ENCODE measurements around the gene SLC6A3. TPM values are rescaled to one million over a fixed set of nuclear protein-coding genes. Genes with fewer than 3 reads are reported as not detected.
A peak's percentile ranks its signal among the peaks of the same experiment; 100 is the strongest.

Gene SLC6A3
- total RNA-seq, 1 experiment from 2014 or later: 0.74 TPM

- POLR2A ChIA-PET: no interaction called here
- no peaks in the 10 kb centered on the region; the same call in 1 of the 2 replicates for H3K27me3 Mint-ChIP-seq (ENCODE audit: low read depth)
- no peaks in the 10 kb centered on the region for H3K9me3 Mint-ChIP-seq
- CTCF ChIA-PET: interaction anchor here (0.7 to 1.4 kb wide), 2 partner anchors 25 to 239 kb away, joined by 3 to 6 read pairs; no protein-coding TSS in a partner anchor
- no peak for ATAC-seq
- no peaks in the 10 kb centered on the region for H3K4me1 Mint-ChIP-seq
- H3K4me3 Mint-ChIP-seq: no peak overlapping the region
- TF ChIP-seq NFATC4 (CRISPR knock-in tag; IDR thresholded peaks at IDR 0.05) (no peak), JAZF1 (CRISPR knock-in tag; IDR thresholded peaks at IDR 0.05) (no peak), PRDM15 (CRISPR knock-in tag; IDR thresholded peaks at IDR 0.05) (no peak), ELF4 (CRISPR knock-in tag; IDR thresholded peaks at IDR 0.05; ENCODE audit: low read depth) (no peak), ATF2 (CRISPR knock-in tag; IDR thresholded peaks at IDR 0.05; ENCODE audit: borderline replicate concordance, low read depth) (no peak), TCF7 (CRISPR knock-in tag; IDR thresholded peaks at IDR 0.05; ENCODE audit: low read depth) (no peak), GRHL2 (CRISPR knock-in tag; IDR thresholded peaks at IDR 0.05; ENCODE audit: insufficient replicate concordance, severe bottlenecking) (no peak), ZSCAN18 (CRISPR knock-in tag; IDR thresholded peaks at IDR 0.05) (no peak)
- peak; percentile 10 for DNase-seq (ENCODE audit: low spot score)
- H3K36me3 Mint-ChIP-seq: no peaks in the 10 kb centered on the region
- no peak overlapping the region for H3K27ac Mint-ChIP-seq
These were observed 39.4 kb downstream of the SLC6A3 start for GRCh38 chr5:1405539-1406530.

- POLR2A ChIA-PET: no interaction called here
- Mint-ChIP-seq H3K9me3 (no peaks in the 10 kb centered on the region), H3K4me1 (no peaks in the 10 kb centered on the region), H3K4me3 (no peak overlapping the region), H3K36me3 (no peaks in the 10 kb centered on the region), H3K27ac (no peak overlapping the region), H3K27me3 (ENCODE audit: low read depth) (no peaks in the 10 kb centered on the region; the same call in 1 of the 2 replicates)
- CTCF ChIA-PET: interaction anchor here (0.7 to 1.4 kb wide), 2 partner anchors 25 to 240 kb away, joined by 3 to 6 read pairs; no protein-coding TSS in a partner anchor
- ATAC-seq (no peak), DNase-seq (ENCODE audit: low spot score) (peak; percentile 7)
- TF ChIP-seq ZNF263 (CRISPR knock-in tag; IDR thresholded peaks at IDR 0.05; ENCODE audit: low read depth) (no peak), STAT6 (CRISPR knock-in tag; conservative IDR thresholded peaks at IDR 0.05; ENCODE audit: low read depth) (no peak), RELA (CRISPR knock-in tag; IDR thresholded peaks at IDR 0.05; ENCODE audit: borderline replicate concordance) (no peak), CBFB (CRISPR knock-in tag; IDR thresholded peaks at IDR 0.05; ENCODE audit: low read depth) (no peak), TCF7 (CRISPR knock-in tag; IDR thresholded peaks at IDR 0.05; ENCODE audit: low read depth) (no peak), FOXJ3 (CRISPR knock-in tag; IDR thresholded peaks at IDR 0.05; ENCODE audit: borderline replicate concordance) (no peak), NFE2L1 (CRISPR knock-in tag; IDR thresholded peaks at IDR 0.05) (no peak)
- TF ChIP-seq, protein P1, sequence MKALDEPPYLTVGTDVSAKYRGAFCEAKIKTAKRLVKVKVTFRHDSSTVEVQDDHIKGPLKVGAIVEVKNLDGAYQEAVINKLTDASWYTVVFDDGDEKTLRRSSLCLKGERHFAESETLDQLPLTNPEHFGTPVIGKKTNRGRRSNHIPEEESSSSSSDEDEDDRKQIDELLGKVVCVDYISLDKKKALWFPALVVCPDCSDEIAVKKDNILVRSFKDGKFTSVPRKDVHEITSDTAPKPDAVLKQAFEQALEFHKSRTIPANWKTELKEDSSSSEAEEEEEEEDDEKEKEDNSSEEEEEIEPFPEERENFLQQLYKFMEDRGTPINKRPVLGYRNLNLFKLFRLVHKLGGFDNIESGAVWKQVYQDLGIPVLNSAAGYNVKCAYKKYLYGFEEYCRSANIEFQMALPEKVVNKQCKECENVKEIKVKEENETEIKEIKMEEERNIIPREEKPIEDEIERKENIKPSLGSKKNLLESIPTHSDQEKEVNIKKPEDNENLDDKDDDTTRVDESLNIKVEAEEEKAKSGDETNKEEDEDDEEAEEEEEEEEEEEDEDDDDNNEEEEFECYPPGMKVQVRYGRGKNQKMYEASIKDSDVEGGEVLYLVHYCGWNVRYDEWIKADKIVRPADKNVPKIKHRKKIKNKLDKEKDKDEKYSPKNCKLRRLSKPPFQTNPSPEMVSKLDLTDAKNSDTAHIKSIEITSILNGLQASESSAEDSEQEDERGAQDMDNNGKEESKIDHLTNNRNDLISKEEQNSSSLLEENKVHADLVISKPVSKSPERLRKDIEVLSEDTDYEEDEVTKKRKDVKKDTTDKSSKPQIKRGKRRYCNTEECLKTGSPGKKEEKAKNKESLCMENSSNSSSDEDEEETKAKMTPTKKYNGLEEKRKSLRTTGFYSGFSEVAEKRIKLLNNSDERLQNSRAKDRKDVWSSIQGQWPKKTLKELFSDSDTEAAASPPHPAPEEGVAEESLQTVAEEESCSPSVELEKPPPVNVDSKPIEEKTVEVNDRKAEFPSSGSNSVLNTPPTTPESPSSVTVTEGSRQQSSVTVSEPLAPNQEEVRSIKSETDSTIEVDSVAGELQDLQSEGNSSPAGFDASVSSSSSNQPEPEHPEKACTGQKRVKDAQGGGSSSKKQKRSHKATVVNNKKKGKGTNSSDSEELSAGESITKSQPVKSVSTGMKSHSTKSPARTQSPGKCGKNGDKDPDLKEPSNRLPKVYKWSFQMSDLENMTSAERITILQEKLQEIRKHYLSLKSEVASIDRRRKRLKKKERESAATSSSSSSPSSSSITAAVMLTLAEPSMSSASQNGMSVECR (CRISPR knock-in tag; IDR thresholded peaks at IDR 0.05; ENCODE audit: borderline replicate concordance): no peak
- TF ChIP-seq, protein P2, sequence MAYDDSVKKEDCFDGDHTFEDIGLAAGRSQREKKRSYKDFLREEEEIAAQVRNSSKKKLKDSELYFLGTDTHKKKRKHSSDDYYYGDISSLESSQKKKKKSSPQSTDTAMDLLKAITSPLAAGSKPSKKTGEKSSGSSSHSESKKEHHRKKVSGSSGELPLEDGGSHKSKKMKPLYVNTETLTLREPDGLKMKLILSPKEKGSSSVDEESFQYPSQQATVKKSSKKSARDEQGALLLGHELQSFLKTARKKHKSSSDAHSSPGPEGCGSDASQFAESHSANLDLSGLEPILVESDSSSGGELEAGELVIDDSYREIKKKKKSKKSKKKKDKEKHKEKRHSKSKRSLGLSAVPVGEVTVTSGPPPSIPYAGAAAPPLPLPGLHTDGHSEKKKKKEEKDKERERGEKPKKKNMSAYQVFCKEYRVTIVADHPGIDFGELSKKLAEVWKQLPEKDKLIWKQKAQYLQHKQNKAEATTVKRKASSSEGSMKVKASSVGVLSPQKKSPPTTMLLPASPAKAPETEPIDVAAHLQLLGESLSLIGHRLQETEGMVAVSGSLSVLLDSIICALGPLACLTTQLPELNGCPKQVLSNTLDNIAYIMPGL (CRISPR knock-in tag; IDR thresholded peaks at IDR 0.05): no peak
These were observed 40.1 kb downstream of the SLC6A3 start for GRCh38 chr5:1405121-1405520.
